GM23338 (cell line): ENCODE data around the gene ASPHD2. TPM values are rescaled to one million over a fixed set of nuclear protein-coding genes. Genes with fewer than 3 reads are reported as not detected.

Source experiments
- ATAC-seq: fragments of 200-7000 bp; cut with Tn5 transposase; 3 replicates; pipeline ENCODE4 v1.9.1; 2020
- DNase-seq: peaks from one replicate; pipeline ENCODE4 v3.0.0-alpha.2; 2015; ENCODE audit warnings: low spot score
- H2AFZ ChIP-seq: fragments of 200-600 bp; sonication (generic); 2 replicates; pipeline ENCODE4 v1.8.0; 2016; ENCODE audit warnings: antibody characterized with exemption, mild to moderate bottlenecking, moderate library complexity
- H3F3A ChIP-seq: fragments of 200-600 bp; sonication (generic); replicated peaks from 2 replicates; pipeline ENCODE4 v1.8.0; 2017; ENCODE audit warnings: antibody characterized with exemption, mixed run types, low read depth
- H3K27ac ChIP-seq: fragments of 200-600 bp; sonication (generic); 2 replicates; pipeline ENCODE4 v1.6.1; 2016; ENCODE audit warnings: low read depth
- H3K27me3 ChIP-seq: fragments of 200-600 bp; sonication (generic); 2 replicates; pipeline ENCODE4 v1.8.0; 2016; ENCODE audit warnings: mild to moderate bottlenecking, mixed run types, moderate library complexity; ENCODE audit not compliant: insufficient read depth
- H3K36me3 ChIP-seq: fragments of 200-600 bp; sonication (generic); 2 replicates; pipeline ENCODE4 v1.8.0; 2016; ENCODE audit warnings: mild to moderate bottlenecking; ENCODE audit not compliant: insufficient read depth
- H3K4me1 ChIP-seq: fragments of 200-600 bp; sonication (generic); 2 replicates; pipeline ENCODE4 v1.8.0; 2016; ENCODE audit warnings: mild to moderate bottlenecking, moderate library complexity; ENCODE audit not compliant: insufficient read depth
- H3K4me2 ChIP-seq: fragments of 200-600 bp; sonication (generic); 2 replicates; pipeline ENCODE4 v1.7.1; 2017; ENCODE audit warnings: mixed run types
- H3K4me3 ChIP-seq: fragments of 200-600 bp; sonication (generic); 2 replicates; pipeline ENCODE4 v1.6.1; 2016; ENCODE audit warnings: mixed run types
- H3K79me2 ChIP-seq: fragments of 200-600 bp; sonication (generic); replicated peaks from 2 replicates; pipeline ENCODE4 v1.8.0; 2017; ENCODE audit warnings: mild to moderate bottlenecking; ENCODE audit not compliant: insufficient read depth
- H3K9me2 ChIP-seq: fragments of 200-600 bp; sonication (generic); 2 replicates; pipeline ENCODE4 v1.8.0; 2017; ENCODE audit not compliant: insufficient read depth
- H4K20me1 ChIP-seq: fragments of 200-600 bp; sonication (generic); replicated peaks from 2 replicates; pipeline ENCODE4 v1.8.0; 2017; ENCODE audit warnings: mild to moderate bottlenecking; ENCODE audit not compliant: insufficient read depth
- H3K27ac Mint-ChIP-seq: 2 replicates; pipeline ENCODE4 v1.8.0; 2020; ENCODE audit warnings: inconsistent platforms, mild to moderate bottlenecking, moderate library complexity, mixed read lengths
- H3K27me3 Mint-ChIP-seq: 3 replicates; pipeline ENCODE4 v1.8.0; 2022; ENCODE audit warnings: low read depth, mild to moderate bottlenecking, moderate library complexity, mixed read lengths, inconsistent platforms; ENCODE audit not compliant: insufficient read depth, poor library complexity
- H3K36me3 Mint-ChIP-seq: 3 replicates; pipeline ENCODE4 v1.8.0; 2021; ENCODE audit warnings: low read depth, mild to moderate bottlenecking, inconsistent platforms, moderate library complexity, mixed read lengths
- H3K4me1 Mint-ChIP-seq: 3 replicates; pipeline ENCODE4 v1.8.0; 2020; ENCODE audit warnings: mild to moderate bottlenecking, inconsistent platforms, mixed read lengths
- H3K4me3 Mint-ChIP-seq: 3 replicates; pipeline ENCODE4 v1.8.0; 2021; ENCODE audit warnings: moderate library complexity, mild to moderate bottlenecking, inconsistent platforms, mixed read lengths
- H3K9me3 Mint-ChIP-seq: 3 replicates; pipeline ENCODE4 v1.8.0; 2020; ENCODE audit warnings: moderate library complexity, mild to moderate bottlenecking, inconsistent platforms, mixed read lengths
- EZH2phosphoT487 ChIP-seq: fragments of 200-600 bp; sonication (generic); IDR thresholded peaks from one replicate; pipeline ENCODE4 v1.8.1; 2018; ENCODE audit warnings: antibody characterized with exemption; ENCODE audit not compliant: unreplicated experiment
- POLR2AphosphoS5 ChIP-seq: IDR thresholded peaks from 2 replicates; pipeline ENCODE4 v1.6.1; 2016; ENCODE audit warnings: antibody characterized with exemption, low read depth
- REST ChIP-seq: IDR thresholded peaks from one replicate; pipeline ENCODE4 v1.6.1; 2018; ENCODE audit warnings: antibody characterized with exemption; ENCODE audit not compliant: unreplicated experiment
- ZNF114 ChIP-seq: fragments of 250-450 bp; sonication (Bioruptor Pico); IDR thresholded peaks from 2 replicates; pipeline ENCODE4 v1.5.0; 2020; ENCODE audit warnings: mild to moderate bottlenecking, moderate library complexity
- ZNF331 ChIP-seq: fragments of 250-450 bp; sonication (Bioruptor Pico); IDR thresholded peaks from 2 replicates; pipeline ENCODE4 v1.5.0; 2020; ENCODE audit warnings: low read depth, mild to moderate bottlenecking, moderate library complexity
- polyA plus RNA-seq: library from polyadenylated mRNA; unstranded; fragments of >200 nt; fragmentation: Nextera tagmentation; extraction: Ambion mirVana; gene quantifications from 2 replicates; pipeline ENCODE4 v1.2.1, GENCODE V29; 2016
- total RNA-seq: library from RNA; depleted of rRNA; stranded (reverse); fragments of >200 nt; shearing (Covaris generic); gene quantifications from 2 replicates; pipeline ENCODE4 v1.2.3, GENCODE V29; 2014
- TF ChIP-seq, protein P1 (sequence below): fragments of 250-450 bp; sonication (Bioruptor Pico); IDR thresholded peaks from 2 replicates; pipeline ENCODE4 v1.5.0; 2020; ENCODE audit warnings: mild to moderate bottlenecking, moderate library complexity
- TF ChIP-seq, protein P2 (sequence below), 2 experiments: fragments of 200-600 bp in 1 of 2; sonication (generic) in 1 of 2; conservative IDR thresholded peaks; 2 replicates each; pipeline versions ENCODE4 v1.5.1 to v1.6.1; 2016 to 2017; ENCODE audit warnings: antibody characterized with exemption in 2 of 2, low read depth in 2 of 2, mild to moderate bottlenecking in 2 of 2, moderate library complexity in 1 of 2
- TF ChIP-seq, protein P3 (sequence below): IDR thresholded peaks from 2 replicates; pipeline ENCODE4 v1.6.1; 2016; ENCODE audit warnings: antibody characterized with exemption

ASPHD2 gene
- total and polyA plus RNA-seq, 2 experiments from 2014 or later = 6.0 to 9.3 TPM

DNA sequence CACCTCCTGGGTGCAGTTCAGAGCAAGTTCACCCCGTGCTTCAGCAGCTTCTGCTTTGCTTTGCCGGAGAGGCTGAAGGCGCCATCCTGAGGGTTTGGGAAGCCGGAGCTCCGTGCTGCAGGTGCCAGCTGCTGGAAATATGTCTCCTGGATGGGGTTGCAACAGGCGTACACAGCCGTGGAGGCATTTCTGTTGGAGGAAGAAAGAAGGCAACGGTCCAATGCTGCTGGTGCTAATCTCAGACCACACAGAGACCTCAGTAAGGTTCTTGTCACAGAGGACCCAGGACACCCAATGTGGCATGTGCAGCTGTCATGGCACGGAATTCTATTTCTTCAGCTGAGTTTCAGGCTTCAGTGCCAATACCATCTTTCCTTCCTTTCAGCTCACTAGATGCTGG lies 24.2 kb downstream of the ASPHD2 start (continued):
- TF ChIP-seq, protein P1, sequence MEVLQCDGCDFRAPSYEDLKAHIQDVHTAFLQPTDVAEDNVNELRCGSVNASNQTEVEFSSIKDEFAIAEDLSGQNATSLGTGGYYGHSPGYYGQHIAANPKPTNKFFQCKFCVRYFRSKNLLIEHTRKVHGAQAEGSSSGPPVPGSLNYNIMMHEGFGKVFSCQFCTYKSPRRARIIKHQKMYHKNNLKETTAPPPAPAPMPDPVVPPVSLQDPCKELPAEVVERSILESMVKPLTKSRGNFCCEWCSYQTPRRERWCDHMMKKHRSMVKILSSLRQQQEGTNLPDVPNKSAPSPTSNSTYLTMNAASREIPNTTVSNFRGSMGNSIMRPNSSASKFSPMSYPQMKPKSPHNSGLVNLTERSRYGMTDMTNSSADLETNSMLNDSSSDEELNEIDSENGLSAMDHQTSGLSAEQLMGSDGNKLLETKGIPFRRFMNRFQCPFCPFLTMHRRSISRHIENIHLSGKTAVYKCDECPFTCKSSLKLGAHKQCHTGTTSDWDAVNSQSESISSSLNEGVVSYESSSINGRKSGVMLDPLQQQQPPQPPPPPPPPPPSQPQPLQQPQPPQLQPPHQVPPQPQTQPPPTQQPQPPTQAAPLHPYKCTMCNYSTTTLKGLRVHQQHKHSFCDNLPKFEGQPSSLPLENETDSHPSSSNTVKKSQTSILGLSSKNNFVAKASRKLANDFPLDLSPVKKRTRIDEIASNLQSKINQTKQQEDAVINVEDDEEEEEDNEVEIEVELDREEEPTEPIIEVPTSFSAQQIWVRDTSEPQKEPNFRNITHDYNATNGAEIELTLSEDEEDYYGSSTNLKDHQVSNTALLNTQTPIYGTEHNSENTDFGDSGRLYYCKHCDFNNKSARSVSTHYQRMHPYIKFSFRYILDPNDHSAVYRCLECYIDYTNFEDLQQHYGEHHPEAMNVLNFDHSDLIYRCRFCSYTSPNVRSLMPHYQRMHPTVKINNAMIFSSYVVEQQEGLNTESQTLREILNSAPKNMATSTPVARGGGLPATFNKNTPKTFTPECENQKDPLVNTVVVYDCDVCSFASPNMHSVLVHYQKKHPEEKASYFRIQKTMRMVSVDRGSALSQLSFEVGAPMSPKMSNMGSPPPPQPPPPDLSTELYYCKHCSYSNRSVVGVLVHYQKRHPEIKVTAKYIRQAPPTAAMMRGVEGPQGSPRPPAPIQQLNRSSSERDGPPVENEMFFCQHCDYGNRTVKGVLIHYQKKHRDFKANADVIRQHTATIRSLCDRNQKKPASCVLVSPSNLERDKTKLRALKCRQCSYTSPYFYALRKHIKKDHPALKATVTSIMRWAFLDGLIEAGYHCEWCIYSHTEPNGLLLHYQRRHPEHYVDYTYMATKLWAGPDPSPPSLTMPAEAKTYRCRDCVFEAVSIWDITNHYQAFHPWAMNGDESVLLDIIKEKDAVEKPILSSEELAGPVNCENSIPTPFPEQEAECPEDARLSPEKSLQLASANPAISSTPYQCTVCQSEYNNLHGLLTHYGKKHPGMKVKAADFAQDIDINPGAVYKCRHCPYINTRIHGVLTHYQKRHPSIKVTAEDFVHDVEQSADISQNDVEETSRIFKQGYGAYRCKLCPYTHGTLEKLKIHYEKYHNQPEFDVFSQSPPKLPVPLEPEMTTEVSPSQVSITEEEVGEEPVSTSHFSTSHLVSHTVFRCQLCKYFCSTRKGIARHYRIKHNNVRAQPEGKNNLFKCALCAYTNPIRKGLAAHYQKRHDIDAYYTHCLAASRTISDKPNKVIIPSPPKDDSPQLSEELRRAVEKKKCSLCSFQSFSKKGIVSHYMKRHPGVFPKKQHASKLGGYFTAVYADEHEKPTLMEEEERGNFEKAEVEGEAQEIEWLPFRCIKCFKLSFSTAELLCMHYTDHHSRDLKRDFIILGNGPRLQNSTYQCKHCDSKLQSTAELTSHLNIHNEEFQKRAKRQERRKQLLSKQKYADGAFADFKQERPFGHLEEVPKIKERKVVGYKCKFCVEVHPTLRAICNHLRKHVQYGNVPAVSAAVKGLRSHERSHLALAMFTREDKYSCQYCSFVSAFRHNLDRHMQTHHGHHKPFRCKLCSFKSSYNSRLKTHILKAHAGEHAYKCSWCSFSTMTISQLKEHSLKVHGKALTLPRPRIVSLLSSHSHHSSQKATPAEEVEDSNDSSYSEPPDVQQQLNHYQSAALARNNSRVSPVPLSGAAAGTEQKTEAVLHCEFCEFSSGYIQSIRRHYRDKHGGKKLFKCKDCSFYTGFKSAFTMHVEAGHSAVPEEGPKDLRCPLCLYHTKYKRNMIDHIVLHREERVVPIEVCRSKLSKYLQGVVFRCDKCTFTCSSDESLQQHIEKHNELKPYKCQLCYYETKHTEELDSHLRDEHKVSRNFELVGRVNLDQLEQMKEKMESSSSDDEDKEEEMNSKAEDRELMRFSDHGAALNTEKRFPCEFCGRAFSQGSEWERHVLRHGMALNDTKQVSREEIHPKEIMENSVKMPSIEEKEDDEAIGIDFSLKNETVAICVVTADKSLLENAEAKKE (CRISPR knock-in tag) = no peak
- TF ChIP-seq, protein P2, sequence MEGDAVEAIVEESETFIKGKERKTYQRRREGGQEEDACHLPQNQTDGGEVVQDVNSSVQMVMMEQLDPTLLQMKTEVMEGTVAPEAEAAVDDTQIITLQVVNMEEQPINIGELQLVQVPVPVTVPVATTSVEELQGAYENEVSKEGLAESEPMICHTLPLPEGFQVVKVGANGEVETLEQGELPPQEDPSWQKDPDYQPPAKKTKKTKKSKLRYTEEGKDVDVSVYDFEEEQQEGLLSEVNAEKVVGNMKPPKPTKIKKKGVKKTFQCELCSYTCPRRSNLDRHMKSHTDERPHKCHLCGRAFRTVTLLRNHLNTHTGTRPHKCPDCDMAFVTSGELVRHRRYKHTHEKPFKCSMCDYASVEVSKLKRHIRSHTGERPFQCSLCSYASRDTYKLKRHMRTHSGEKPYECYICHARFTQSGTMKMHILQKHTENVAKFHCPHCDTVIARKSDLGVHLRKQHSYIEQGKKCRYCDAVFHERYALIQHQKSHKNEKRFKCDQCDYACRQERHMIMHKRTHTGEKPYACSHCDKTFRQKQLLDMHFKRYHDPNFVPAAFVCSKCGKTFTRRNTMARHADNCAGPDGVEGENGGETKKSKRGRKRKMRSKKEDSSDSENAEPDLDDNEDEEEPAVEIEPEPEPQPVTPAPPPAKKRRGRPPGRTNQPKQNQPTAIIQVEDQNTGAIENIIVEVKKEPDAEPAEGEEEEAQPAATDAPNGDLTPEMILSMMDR (conservative IDR thresholded peaks at IDR 0.05; ENCODE audit: low read depth in 2 of 2) = no peak
- TF ChIP-seq EZH2phosphoT487 (no peak), ZNF114 (no peak), ZNF331 (CRISPR knock-in tag) (no peak)

GRCh38 chr22:26453812-26454500 lies 24.9 kb downstream of the ASPHD2 start:
- Mint-ChIP-seq H3K27me3 (peaks cover 6% of the 10 kb centered on the region), H3K4me1 (no peaks in the 10 kb centered on the region), H3K9me3 (no peaks in the 10 kb centered on the region), H3K27ac (no peak overlapping the region), H3K4me3 (no peak overlapping the region), H3K36me3 (peaks cover 43% of the 10 kb centered on the region)
- no peak overlapping the region for H3K4me3 ChIP-seq
- no peaks in the 10 kb centered on the region; the same call in none of the 2 replicates for H4K20me1 ChIP-seq
- H3K79me2 ChIP-seq = no peaks in the 10 kb centered on the region
- no peak overlapping the region for H2AFZ ChIP-seq
- no peak for ATAC-seq
- no peaks in the 10 kb centered on the region for H3K9me2 ChIP-seq
- H3K27me3 ChIP-seq = no peaks in the 10 kb centered on the region
- H3K4me2 ChIP-seq = no peak overlapping the region
- no peak for DNase-seq
- no peaks in the 10 kb centered on the region for H3F3A ChIP-seq
- no peaks in the 10 kb centered on the region for H3K4me1 ChIP-seq
- H3K36me3 ChIP-seq = no peaks in the 10 kb centered on the region; the same call in 1 of the 2 replicates
- no peak overlapping the region for H3K27ac ChIP-seq
- TF ChIP-seq POLR2AphosphoS5 (no peak), REST (no peak)
- TF ChIP-seq, protein P3, sequence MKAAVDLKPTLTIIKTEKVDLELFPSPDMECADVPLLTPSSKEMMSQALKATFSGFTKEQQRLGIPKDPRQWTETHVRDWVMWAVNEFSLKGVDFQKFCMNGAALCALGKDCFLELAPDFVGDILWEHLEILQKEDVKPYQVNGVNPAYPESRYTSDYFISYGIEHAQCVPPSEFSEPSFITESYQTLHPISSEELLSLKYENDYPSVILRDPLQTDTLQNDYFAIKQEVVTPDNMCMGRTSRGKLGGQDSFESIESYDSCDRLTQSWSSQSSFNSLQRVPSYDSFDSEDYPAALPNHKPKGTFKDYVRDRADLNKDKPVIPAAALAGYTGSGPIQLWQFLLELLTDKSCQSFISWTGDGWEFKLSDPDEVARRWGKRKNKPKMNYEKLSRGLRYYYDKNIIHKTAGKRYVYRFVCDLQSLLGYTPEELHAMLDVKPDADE = no peak
